SW 1271 (cell line): ENCODE data around the gene UNC13C.

Experiments used
- DNase-seq, 2 experiments: peaks; one replicate each; lab custom pipeline; 2025; lab: John Stamatoyannopoulos, UW

UNC13C gene

DNA sequence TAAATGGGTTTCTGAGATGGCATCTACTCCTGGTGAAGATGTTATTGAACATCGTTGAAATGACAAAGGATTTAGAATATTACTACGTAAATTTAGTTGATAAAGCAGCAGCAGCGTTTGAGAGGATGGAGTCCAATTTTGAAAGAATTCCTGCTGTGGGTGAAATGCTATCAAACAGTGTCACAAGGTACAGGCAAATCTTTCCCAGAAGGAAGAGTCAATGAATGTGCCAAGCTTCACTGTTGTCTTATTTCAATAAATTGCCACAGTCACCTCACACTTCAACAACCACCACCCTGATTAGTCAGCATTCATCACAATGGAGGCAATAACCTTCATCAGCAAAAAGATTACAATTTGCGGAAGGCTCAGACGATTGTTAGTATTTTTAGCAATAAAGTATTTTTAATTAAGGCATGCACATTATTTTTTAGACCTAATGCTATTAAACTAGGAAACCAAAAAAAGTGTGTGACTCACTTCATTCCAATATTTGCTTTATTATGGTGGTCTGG lies 142.8 kb downstream of the UNC13C start:
- no peak for DNase-seq

DNA sequence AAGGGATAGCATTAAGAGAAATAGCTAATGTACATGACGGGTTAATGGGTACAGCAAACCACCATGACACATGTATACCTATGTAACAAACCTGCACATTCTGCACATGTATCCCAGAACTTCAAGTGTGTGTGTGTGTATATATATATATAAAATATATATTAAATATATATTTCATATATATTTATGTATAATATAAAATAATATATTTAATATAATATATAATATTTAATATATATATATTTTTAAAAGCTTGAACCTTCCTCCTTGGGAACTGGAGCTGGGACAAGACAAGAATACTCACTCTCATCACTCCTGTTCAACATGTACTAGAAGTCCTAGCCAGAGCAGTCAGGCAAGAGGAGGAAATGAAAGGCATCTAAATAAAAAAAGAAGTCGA lies 149.3 kb downstream of the UNC13C start:
- no peak for DNase-seq

DNA sequence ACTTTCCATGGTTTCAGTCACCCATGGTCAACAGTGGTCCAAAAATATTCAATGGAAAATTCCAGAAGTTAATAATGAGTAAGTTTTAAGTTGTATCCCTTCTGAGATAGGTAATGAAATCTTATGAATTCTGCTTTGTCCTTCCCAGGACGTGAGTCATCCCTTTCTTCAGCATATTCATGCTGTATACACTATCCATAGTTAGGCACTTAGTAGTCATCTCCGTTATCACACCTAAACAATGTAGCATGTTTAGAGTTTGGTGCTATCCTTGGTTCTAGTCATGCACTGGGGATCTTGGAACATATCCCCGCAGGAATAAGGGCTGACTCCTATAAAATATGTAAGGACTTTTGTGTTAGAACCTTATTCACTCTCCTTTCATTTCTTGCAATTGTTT lies 153.2 kb downstream of the UNC13C start:
- peak in 1 of 2 experiments; percentile 6 for DNase-seq

DNA sequence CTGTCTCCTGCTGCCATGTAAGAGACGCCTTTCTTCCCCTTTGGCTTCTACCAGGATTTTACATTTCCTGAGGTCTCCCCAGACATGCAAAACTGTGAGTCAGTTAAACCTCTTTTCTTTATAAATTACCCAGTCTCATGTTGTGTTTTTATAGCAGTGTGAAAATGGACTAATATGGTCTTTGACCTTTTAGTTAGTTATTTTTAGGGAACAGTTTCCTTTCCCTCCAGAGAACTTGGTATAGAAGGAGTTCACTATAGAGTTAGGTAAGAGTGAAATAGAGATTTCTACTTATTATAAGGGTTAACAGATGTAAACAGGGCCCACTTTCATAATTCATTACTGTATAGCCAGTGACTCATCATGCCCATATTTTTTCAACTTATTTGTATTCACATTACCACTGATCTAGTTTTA lies 170.9 kb downstream of the UNC13C start:
- no peak for DNase-seq

DNA sequence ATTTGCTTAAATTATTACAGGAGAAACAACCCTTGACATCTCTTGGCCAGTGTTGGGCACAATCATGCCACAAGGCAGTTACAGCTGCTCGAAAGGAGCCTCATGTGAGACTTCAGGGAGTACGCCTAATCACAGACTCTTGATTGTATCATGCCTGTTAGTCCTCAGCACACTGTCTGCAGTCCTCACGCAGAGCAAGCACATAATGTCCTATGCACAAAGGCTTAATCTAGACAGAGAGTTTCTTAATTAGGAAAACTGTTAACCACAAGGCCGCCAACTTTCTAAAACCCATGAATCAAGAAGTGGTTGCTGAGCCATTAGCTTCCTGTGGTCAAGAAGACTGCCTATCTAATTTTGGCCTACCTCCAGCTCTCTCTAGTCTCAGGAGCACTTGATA lies 172.0 kb downstream of the UNC13C start:
- no peak for DNase-seq

DNA sequence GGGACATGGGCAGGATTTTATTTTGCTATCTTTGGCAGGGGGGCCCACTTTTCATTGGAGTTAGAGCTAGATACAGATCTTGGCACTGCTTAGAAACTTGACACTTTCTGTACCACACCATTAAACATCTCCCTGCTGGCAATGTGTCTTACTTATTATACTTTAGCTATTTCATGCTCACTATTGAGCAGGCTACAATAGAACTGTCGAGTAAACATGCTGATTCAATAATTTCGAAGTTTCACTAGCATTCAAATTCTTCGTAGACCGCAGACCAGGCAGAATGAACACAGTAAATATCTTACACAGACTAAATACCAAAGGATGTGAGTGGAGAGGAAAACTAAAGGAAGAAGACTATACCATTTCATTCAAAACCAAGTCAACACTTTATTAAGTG lies 180.8 kb downstream of the UNC13C start:
- DNase-seq, result no peak

DNA sequence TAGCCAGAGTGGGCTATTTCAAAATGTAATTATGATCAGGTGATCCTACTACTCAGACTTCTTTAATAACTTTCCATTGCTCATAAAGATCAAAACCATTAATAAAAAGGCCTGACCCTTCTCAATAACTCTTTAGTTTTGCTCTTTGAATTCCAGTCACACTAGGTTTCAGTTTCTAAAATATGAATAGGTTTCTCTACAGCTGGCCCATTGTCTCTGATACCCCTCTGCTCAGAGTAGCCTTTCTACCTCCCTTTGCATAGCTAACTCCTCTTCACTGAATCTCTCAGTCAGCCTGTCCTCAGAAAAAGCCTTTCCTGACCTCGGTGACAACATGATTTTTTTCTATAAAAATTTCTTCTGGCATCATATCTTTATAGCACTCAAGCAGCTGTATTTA lies 209.1 kb downstream of the UNC13C start:
- DNase-seq, result no peak

DNA sequence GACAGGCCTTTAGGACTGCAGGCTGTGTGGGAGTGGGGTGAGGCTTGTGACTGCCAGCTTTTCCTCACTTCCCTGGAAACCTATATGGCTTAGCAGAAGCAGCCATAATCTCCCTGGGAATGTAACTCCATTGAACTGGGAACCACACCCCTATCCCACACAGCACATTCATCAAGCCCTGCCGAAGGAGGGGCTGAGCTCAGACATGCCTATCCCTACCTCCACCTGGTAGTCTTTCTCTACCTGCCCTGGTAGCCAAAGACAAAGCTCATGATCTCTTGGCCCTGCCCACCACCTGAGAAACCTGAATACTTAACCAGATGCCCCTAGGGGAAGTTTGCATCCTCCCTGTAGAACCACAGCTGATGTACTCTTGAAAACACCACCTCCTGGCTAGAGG lies 219.8 kb downstream of the UNC13C start:
- no peak for DNase-seq

DNA sequence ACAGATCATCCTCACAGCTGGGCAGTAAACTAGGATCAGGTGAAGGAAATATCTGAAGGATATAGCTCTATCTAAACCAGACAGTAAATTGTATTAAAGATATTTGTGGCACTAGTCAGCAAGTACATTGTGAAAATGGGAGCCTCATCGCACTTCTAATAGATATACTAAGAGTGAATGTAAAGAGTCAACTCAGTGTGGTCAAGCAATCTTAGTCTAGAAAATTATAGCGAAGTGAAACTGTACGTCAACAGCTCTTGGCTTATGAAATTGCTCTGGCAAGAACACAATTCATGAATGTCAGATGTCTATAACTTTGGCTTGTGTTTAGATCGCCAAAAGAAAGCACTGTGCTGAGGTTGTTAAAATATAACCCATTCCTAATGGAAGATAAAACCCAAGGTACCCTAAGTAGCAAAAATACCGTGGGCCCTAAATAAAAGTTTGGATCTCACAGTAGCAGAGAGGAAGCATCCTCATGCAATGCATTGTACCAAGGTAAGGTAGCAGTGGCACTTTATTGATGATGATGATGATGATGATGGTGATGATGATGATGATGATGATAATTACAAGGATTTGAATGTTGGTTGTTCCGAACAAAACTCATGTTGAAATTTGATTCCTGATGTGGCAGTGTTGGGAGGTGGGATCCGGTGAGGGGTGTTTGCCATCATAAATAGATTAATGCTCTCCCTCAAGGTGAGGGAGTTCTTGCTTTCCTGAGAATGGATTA lies 228.5 kb downstream of the UNC13C start:
- DNase-seq, result no peak

DNA sequence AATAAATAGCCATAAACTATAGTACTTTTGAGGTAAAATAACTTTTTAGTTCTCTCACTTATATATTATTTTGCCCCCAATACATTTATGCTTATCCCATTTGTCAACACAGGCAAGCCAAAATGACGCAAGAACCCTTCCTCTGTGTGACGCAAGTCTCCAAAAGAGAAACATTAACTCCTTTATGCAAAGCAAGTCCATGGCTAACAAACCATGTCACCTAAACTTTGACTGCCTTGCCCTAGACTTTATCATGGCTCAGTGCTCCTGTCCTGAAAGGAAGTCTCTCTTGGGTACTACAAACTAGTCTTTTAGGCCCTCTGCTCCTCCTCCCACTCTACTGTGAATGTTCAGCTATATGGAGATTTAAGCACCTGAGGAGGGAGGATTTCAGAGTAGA lies 230.5 kb downstream of the UNC13C start:
- DNase-seq, result no peak

DNA sequence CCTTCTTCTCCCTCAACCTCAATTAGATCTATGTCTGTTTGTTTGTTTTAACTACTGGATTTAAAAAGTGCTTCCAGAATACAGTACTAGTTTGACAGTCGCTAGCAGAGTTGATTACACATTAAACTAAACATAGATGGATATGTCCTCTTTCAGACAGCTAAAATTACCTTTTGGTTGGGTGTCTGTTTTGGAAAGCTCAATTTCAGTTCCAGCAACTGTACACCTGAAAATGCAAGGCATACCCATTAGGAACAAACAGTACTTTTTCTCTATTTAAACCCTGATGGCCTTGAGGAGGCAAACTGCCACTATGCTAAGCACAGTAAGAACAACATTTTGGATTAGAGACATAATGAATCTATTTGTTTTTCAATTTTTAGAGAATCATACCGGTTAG lies 234.4 kb downstream of the UNC13C start:
- DNase-seq, result no peak

DNA sequence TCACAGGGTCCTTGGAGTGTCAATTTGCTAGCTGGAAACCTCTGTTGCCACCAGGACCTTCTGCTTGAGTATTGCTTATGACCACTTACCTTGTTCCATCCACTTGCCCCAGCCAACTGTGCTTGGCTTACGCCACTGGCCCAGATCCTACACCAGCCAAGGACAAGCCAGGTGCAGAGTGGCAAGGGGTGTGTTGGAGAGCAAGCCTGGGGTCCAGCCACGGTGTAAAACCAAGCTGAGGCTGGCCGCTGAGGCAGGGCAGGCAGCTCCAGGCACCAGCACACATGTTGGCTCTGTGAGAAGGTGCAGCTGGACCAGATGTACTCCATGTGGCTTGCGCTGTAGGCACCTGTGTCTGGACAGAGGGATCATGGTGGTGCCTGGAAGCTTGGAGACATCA lies 248.2 kb downstream of the UNC13C start:
- DNase-seq, result no peak

DNA sequence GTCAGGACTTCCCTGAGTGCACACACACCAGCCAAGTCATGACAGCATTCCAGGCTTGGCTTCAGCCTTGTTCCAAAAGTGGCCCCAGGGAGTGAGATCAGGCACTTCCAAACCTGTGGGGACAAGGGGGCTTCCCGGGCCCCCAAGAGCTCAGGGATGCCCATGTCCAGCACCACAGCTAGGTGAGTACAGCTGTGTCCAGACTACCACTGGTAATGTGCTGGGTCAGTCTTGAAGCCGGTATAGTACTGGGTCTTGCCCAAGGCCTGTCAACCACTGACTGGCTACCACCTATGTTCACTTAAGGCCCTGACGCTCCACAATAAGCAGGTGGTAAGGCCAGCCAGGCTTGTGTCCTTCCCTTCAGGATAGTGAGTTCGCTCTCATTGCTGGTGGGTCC lies 249.3 kb downstream of the UNC13C start:
- no peak for DNase-seq

DNA sequence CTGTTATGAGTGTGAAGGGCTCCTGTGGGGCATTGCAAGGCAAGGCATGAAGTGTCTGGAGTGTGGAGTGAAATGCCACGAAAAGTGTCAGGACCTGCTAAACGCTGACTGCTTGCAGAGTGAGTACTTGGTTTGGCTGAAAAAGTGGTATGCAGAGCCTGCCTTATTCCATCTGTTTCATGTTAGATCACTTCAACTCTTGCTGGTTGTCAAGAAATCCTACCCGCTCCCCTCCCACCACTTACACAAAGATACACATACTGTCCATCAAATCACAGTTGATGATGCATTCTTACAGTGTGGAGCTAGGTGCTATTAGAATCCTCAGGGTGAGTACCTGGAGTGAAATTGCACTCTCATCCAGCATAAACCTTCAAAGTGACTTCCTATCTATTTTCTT lies 272.1 kb downstream of the UNC13C start:
- DNase-seq, result no peak

DNA sequence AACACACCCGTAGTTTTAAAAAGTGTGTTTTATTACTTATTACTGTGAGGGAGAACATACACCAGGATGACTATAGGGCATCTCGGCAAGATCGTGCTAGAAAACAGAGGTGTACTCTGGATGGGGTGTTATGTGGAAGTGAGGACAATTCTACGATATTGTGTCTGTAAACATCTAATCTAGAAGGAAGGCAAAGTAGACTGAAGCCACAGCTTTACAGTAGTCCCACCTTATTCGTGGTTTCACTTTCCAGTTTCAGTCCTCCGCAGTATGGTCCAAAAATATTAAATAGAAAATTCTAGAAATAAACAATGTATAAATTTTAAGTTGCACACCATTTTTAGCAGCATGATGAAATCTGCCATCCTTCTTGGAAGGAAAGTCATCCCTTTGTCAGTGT lies 277.9 kb downstream of the UNC13C start:
- no peak for DNase-seq

DNA sequence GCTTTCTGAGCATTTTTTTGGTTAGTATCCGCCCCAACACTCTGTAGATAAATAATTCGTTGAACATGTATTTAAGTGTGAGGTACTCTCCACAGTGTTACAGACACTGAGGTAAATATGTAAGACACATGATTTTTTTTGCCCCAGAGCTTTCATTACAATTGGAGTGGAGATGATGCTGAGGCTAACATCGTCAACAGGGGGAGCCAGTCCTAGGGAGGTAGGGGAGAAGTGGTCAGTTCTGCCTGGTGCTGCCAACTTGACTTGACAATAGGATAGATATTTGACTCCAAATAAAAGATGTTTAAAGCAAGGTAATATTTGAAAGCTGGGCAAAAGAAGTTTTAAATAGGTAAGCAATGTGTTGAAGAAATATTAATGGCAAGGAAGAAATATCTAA lies 295.7 kb downstream of the UNC13C start:
- DNase-seq, result peak in 1 of 2 experiments; percentile 1

DNA sequence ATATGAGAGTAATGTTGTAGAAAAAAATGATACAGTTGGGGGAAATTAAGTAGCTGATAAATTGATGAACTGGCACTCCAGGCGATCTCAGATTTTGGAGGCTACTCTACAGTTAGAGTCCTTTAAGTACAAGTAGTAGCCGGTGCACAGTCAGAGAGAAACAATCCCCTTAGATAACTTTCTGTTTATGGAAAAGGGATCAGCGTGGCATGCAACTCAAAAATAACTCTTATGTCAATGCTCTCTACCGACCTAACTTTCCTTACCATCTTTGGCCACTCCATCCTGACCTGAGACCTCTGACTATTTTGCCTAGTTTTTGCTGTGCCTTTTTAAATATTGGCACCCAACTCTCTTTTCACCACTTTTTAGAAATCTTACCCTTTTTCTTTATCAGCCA lies 299.6 kb downstream of the UNC13C start:
- DNase-seq, result no peak

DNA sequence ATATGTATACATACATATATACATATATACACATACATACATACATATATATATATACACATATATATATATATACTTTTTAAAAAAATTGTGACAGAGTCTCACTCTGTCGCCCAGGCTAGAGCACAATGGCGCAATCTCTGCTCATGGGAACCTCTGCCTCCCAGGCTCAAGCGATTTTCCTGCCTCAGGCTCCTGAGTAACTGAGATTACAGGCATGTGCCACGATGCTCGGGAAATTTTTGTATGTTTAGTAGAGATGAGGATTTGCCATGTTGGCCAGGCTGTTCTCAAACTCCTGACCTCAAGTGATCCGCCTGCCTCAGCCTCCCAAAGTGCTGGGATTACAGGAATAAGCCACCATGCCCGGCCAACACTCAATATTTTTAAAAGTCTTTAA lies 302.5 kb downstream of the UNC13C start:
- no peak for DNase-seq

DNA sequence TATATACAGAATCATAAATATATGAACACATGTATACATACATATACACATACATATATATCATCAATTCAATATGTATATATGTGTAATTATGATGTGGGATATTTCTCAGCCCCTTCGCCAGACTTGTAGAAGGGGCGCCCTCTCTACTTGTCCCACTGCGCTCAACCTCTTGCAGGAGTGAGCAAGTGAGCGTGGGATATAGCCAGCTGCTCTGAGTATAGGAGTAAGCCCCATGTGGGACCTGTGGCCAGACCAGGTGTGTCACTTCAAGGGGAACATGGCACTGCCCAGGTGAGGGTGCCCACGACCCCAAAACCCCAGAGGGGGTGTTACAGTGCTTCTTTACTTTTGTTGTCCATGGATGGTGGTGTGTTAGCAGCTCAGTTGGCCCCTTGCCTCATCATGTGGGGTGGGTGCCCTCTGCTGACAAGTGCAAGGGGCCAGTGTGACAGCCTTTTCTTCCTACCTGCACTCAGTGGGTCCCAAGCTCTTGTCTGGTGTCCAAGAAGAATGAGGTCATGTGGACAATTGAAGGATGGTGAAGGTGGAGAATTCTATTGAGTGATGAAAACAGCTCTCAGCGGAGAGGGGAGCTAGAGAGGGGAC lies 304.1 kb downstream of the UNC13C start:
- no peak for DNase-seq

DNA sequence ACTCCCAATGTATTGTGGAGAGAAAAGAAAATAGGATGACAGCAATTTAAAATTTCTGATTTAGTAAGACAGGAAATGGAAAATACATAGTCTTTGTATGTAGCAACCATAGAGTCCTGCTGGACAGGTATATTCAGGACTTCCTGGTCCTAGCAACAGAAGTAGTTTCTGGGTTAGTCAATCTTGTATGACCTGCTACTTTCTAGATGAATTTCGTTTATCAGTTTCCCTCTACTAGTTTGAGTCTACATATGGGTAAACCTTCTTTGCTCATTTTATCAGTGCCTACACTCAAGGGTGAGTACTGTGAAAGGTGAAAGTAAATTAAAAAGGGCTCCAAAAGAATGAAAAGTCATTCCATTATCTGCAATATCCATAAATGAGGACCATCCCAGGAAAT lies 309.8 kb downstream of the UNC13C start:
- no peak for DNase-seq

DNA sequence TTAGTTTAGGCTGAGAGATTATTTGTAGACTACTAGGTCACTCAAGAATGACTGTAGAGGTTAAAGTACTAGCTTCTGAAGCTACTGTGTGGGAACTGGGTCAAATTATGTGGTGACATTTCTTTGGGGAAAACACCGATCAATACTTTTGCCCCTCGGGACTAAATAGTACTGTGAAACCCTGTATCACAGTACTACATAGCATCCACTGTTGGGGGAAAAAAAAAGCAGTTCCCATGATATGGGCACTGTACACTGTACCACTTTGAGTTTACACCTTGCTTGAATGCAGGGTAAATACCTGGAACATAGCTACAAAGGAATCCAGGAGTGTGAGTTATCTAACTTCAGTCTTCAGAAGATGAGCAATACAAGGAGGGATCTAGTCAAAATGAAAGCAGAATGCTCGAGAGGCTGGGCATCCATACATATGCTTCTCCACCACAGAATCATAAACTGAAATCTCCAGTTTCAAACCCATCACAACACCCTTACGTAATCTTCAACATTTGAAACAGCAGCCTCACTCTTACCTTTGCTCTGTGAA lies 311.4 kb downstream of the UNC13C start:
- DNase-seq, result no peak

DNA sequence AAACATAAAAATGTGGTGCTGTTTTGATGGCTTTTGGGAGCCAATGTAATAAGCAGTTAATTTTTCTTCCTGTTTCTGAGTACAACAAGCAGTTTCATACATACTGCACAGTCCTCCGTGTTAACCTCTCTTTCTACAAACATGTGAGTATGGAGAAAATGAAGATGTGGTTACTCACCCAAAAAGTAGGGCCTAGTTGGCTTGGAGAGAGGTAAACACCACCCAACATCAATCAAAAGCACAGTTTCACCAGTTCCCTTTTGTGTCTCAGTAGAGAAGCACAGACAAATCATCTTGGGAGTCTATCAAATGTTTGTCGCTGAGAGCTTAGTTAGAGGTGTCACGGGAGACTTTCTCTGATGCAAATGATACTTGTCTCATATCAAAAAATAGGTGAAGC lies 320.2 kb downstream of the UNC13C start:
- no peak for DNase-seq

DNA sequence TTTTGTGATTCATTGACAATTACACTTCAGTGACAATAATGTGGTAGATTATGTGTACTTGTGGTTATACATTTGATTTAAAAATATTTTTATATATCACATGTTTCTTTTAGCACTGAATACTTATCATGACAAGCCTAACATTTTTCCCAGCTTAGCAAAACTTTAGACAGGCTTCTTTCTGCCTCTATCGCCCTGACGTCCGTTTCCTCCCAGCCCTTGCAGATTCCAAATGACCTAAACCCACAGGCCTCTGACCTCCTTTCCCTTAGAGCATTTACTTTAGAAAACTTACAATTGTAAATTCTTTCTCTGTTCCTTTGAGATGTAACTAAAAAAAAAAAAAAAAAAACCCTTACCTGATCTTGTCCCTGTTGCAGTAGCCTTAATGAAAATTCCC lies 326.1 kb downstream of the UNC13C start:
- DNase-seq, result no peak

DNA sequence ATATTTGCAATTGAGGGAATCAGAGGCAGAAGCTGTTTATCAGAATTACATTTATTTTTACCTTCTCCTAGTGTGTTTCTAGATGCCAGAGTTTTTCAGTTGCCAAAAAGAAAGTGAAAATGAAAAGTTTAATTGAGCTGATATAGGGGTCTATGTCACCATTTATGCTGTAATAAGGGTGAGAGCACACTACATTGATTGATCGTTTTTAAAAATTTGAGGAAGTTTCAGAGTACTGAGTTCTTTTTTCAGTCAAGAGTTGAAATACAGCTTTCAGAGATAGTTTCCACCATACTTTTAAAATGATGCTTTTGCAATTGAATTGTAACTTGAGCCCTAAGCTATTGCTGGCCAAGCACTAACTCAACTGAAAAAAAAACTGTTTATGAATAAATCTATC lies 326.9 kb downstream of the UNC13C start:
- DNase-seq, result no peak
